Activated CD8-positive, alpha-beta T cell treated with anti-CD3 and anti-CD28 coated beads for 36 hours (primary cell): Measurements from ENCODE around the gene LEPR. TPM values are rescaled to one million over a fixed set of nuclear protein-coding genes. Genes with fewer than 3 reads are reported as not detected.

ENCODE experiments used
- ATAC-seq: fragments of 200-7000 bp; cut with Tn5 transposase; one replicate; pipeline ENCODE4 v1.10.0; 2021; ENCODE audit warnings: mild to moderate bottlenecking, moderate library complexity
- CTCF ChIA-PET: fragments of 350-600 bp; sonication (Branson Sonifier 250); formaldehyde crosslinking; loops from one replicate; lab custom pipeline; 2021; ENCODE audit warnings: antibody characterized with exemption; lab: Charles Lee
- POLR2A ChIA-PET: fragments of 350-600 bp; sonication (Branson Sonifier 250); formaldehyde crosslinking; loops from one replicate; lab custom pipeline; 2021; ENCODE audit warnings: antibody characterized with exemption; lab: Charles Lee
- DNase-seq: peaks from one replicate; pipeline ENCODE4 v3.0.0-alpha.2; 2020
- H3K27ac Mint-ChIP-seq: one replicate; pipeline ENCODE4 v1.8.0; 2021; ENCODE audit warnings: mild to moderate bottlenecking, mixed read lengths
- H3K27me3 Mint-ChIP-seq: one replicate; pipeline ENCODE4 v1.8.0; 2021; ENCODE audit warnings: mixed read lengths
- H3K36me3 Mint-ChIP-seq: one replicate; pipeline ENCODE4 v1.8.0; 2021; ENCODE audit warnings: low read depth, mixed read lengths
- H3K4me1 Mint-ChIP-seq: one replicate; pipeline ENCODE4 v1.8.0; 2021; ENCODE audit warnings: low read depth, mixed read lengths
- H3K4me3 Mint-ChIP-seq: one replicate; pipeline ENCODE4 v1.8.0; 2021; ENCODE audit warnings: mild to moderate bottlenecking, moderate library complexity, mixed read lengths
- H3K9me3 Mint-ChIP-seq: one replicate; pipeline ENCODE4 v1.8.0; 2021; ENCODE audit warnings: mixed read lengths
- CTCF ChIP-seq: fragments of 200-600 bp; IDR thresholded peaks from one replicate; pipeline ENCODE4 v1.8.0; 2022; ENCODE audit warnings: antibody characterized with exemption, mild to moderate bottlenecking
- intact Hi-C: fragments of 100-400 bp; cut with micrococcal nuclease; formaldehyde crosslinking; loops from one replicate; pipeline ENCODE4 v1.10.0; 2022
- total RNA-seq, 2 experiments: library from RNA; stranded (reverse); gene quantifications; one replicate each; pipeline ENCODE4 v1.2.3, GENCODE V29; 2021

Gene LEPR
- total RNA-seq, 2 experiments from 2014 or later, result 3.0 TPM

GRCh38 chr1:65434255-65434654 is 13.8 kb downstream of the LEPR start:
- H3K36me3 Mint-ChIP-seq, result peaks cover 8% of the 10 kb centered on the region
- no peaks in the 10 kb centered on the region for H3K9me3 Mint-ChIP-seq
- POLR2A ChIA-PET, result no interaction called here
- H3K27ac Mint-ChIP-seq, result no peak overlapping the region
- no peaks in the 10 kb centered on the region for H3K27me3 Mint-ChIP-seq
- peak; percentile 21 for TF ChIP-seq CTCF
- CTCF ChIA-PET, result interaction anchor here (1.4 kb wide), 1 partner anchor 254 kb away, joined by 4 read pairs; no protein-coding TSS in a partner anchor
- no peak for ATAC-seq
- H3K4me1 Mint-ChIP-seq, result peaks cover 4% of the 10 kb centered on the region
- intact Hi-C loops, result loop anchor here (5.0 kb wide), 1 partner anchor 253 kb away; no protein-coding TSS in a partner anchor
- H3K4me3 Mint-ChIP-seq, result no peak overlapping the region
- no peak for DNase-seq

GRCh38 chr1:65434760-65435159 is 14.3 kb downstream of the LEPR start:
- H3K4me1 Mint-ChIP-seq, result peaks cover 4% of the 10 kb centered on the region
- no peaks in the 10 kb centered on the region for H3K9me3 Mint-ChIP-seq
- peaks cover 8% of the 10 kb centered on the region for H3K36me3 Mint-ChIP-seq
- no peak overlapping the region for H3K4me3 Mint-ChIP-seq
- ATAC-seq, result no peak
- DNase-seq, result no peak
- H3K27me3 Mint-ChIP-seq, result no peaks in the 10 kb centered on the region
- H3K27ac Mint-ChIP-seq, result no peak overlapping the region
- intact Hi-C loops, result loop anchor here (5.0 kb wide), 1 partner anchor 253 kb away; no protein-coding TSS in a partner anchor
- TF ChIP-seq CTCF, result no peak
- ChIA-PET CTCF (no interaction called here), POLR2A (no interaction called here)

GRCh38 chr1:65435987-65436386 is 15.5 kb downstream of the LEPR start:
- Mint-ChIP-seq H3K27me3 (no peaks in the 10 kb centered on the region), H3K4me1 (peaks cover under 1% of the 10 kb centered on the region), H3K27ac (no peak overlapping the region), H3K4me3 (no peak overlapping the region), H3K36me3 (peaks cover 5% of the 10 kb centered on the region), H3K9me3 (no peaks in the 10 kb centered on the region)
- TF ChIP-seq CTCF, result no peak
- DNase-seq (no peak), ATAC-seq (no peak)
- POLR2A ChIA-PET, result interaction anchor here (0.6 kb wide), 1 partner anchor 72 kb away, joined by 3 read pairs; no protein-coding TSS in a partner anchor
- intact Hi-C loops, result no loop called here
- CTCF ChIA-PET, result no interaction called here

GRCh38 chr1:65437616-65438015 is 17.1 kb downstream of the LEPR start:
- ChIA-PET CTCF (no interaction called here), POLR2A (no interaction called here)
- H3K27me3 Mint-ChIP-seq, result no peaks in the 10 kb centered on the region
- no peak overlapping the region for H3K27ac Mint-ChIP-seq
- no peaks in the 10 kb centered on the region for H3K9me3 Mint-ChIP-seq
- ATAC-seq, result no peak
- no peak for DNase-seq
- no peak overlapping the region for H3K4me3 Mint-ChIP-seq
- no peaks in the 10 kb centered on the region for H3K4me1 Mint-ChIP-seq
- intact Hi-C loops, result no loop called here
- TF ChIP-seq CTCF, result no peak
- peaks cover 3% of the 10 kb centered on the region for H3K36me3 Mint-ChIP-seq

- peaks cover 3% of the 10 kb centered on the region for H3K36me3 Mint-ChIP-seq
- ATAC-seq (no peak), DNase-seq (no peak)
- no peaks in the 10 kb centered on the region for H3K9me3 Mint-ChIP-seq
- H3K4me1 Mint-ChIP-seq, result no peaks in the 10 kb centered on the region
- H3K27ac Mint-ChIP-seq, result no peak overlapping the region
- no peak overlapping the region for H3K4me3 Mint-ChIP-seq
- no peak for TF ChIP-seq CTCF
- intact Hi-C loops, result no loop called here
- no peaks in the 10 kb centered on the region for H3K27me3 Mint-ChIP-seq
- ChIA-PET CTCF (interaction anchor here (1.3 kb wide), 1 partner anchor 19 kb away, joined by 4 read pairs; no protein-coding TSS in a partner anchor), POLR2A (no interaction called here)
These were observed 19.9 kb downstream of the LEPR start for GRCh38 chr1:65440322-65440900.
